HCT116 (cell line): ENCODE data around the gene SLC10A7. TPM values are rescaled to one million over a fixed set of nuclear protein-coding genes. Genes with fewer than 3 reads are reported as not detected.

Experiments used
- ATAC-seq: fragments of 200-7000 bp; cut with Tn5 transposase; 2 replicates; pipeline ENCODE4 v1.9.1; 2020; ENCODE audit warnings: mild to moderate bottlenecking, moderate library complexity
- BruUV-seq: library from RNA; stranded (reverse); fragments of 400-500 nt; replicated peaks from 2 replicates; lab custom pipeline; 2021; lab: Mats Ljungman, UMichigan
- CTCF ChIA-PET: fragments of 300-600 bp; sonication (Branson Sonifier 250); formaldehyde crosslinking; loops from one replicate; lab custom pipeline; 2021; ENCODE audit warnings: antibody characterized with exemption; lab: Charles Lee
- POLR2A ChIA-PET: fragments of 300-600, 350-600 bp; sonication (Branson Sonifier 250); formaldehyde crosslinking; loops from one replicate; lab custom pipeline; 2021; ENCODE audit warnings: antibody characterized with exemption; lab: Charles Lee
- RAD21 ChIA-PET, 2 experiments: fragments of 300-600 bp; sonication (Branson Sonifier 250); formaldehyde crosslinking; loops; one replicate each; lab custom pipeline; 2023; ENCODE audit warnings: low total read pairs in 2 of 2; ENCODE audit not compliant: uncharacterized antibody in 2 of 2, unreplicated experiment in 2 of 2, low non-redundant PET in 1 of 2; lab: Charles Lee
- DNase-seq: peaks from one replicate; pipeline ENCODE4 v3.0.0-alpha.2; 2010; ENCODE audit warnings: low read depth, low spot score
- H2AFZ ChIP-seq: fragments of 200-600 bp; shearing (Covaris generic), sonication (generic); 2 replicates; pipeline ENCODE4 v1.6.1; 2017; ENCODE audit warnings: low read depth, mixed run types, mixed read lengths, antibody characterized with exemption, low read length; ENCODE audit not compliant: poor library complexity, severe bottlenecking
- H3K27ac ChIP-seq: 2 replicates; pipeline ENCODE4 v1.5.1; 2012; ENCODE audit warnings: low read depth, low read length
- H3K27me3 ChIP-seq: fragments of 200-600 bp; sonication (generic); 2 replicates; pipeline ENCODE4 v1.6.1; 2016; ENCODE audit warnings: mixed run types, low read length, mixed read lengths; ENCODE audit not compliant: insufficient read depth
- H3K36me3 ChIP-seq, 2 experiments: fragments of 200-500 bp in 1 of 2; fragments of 200-600 bp in 1 of 2; sonication (Bioruptor generic) in 1 of 2; sonication (generic) in 1 of 2; 2 replicates each; pipeline versions ENCODE4 v1.5.1 to v1.6.1; 2014 to 2016; ENCODE audit warnings: low read length in 2 of 2, inconsistent platforms in 1 of 2, mixed read lengths in 1 of 2, mixed run types in 1 of 2; ENCODE audit not compliant: insufficient read depth in 2 of 2, control insufficient read depth in 1 of 2
- H3K4me1 ChIP-seq, 2 experiments: fragments of 200-600 bp in 1 of 2; sonication (generic) in 1 of 2; 2 replicates each; pipeline versions ENCODE4 v1.5.1 to v1.6.1; 2012 to 2017; ENCODE audit warnings: low read length in 2 of 2, inconsistent platforms in 1 of 2, mild to moderate bottlenecking in 1 of 2, mixed read lengths in 1 of 2, mixed run types in 1 of 2, moderate library complexity in 1 of 2; ENCODE audit not compliant: insufficient read depth in 2 of 2, control insufficient read depth in 1 of 2
- H3K4me2 ChIP-seq: fragments of 200-600 bp; sonication (generic); 2 replicates; pipeline ENCODE4 v1.6.1; 2017; ENCODE audit warnings: mixed run types, low read length, mixed read lengths
- H3K4me3 ChIP-seq, 2 experiments: fragments of 200-600 bp in 1 of 2; sonication (generic) in 1 of 2; replicated peaks in 1 of 2; 2 replicates each; pipeline ENCODE4 v1.5.1; 2011 to 2016; ENCODE audit warnings: low read length in 2 of 2, control low read depth in 1 of 2, low read depth in 1 of 2, mild to moderate bottlenecking in 1 of 2, mixed read lengths in 1 of 2, mixed run types in 1 of 2
- H3K79me2 ChIP-seq: fragments of 200-600 bp; sonication (generic); 2 replicates; pipeline ENCODE4 v1.6.1; 2017; ENCODE audit warnings: mild to moderate bottlenecking, mixed run types, low read length, moderate library complexity, mixed read lengths; ENCODE audit not compliant: insufficient read depth
- H3K9ac ChIP-seq: fragments of 200-600 bp; sonication (generic); 2 replicates; pipeline ENCODE4 v1.6.1; 2016; ENCODE audit warnings: low read length, mixed read lengths
- H3K9me2 ChIP-seq: fragments of 200-600 bp; sonication (generic), shearing (Covaris generic); 2 replicates; pipeline ENCODE4 v1.6.1; 2017; ENCODE audit warnings: mixed run types, mild to moderate bottlenecking, moderate library complexity; ENCODE audit not compliant: insufficient read depth
- H3K9me3 ChIP-seq, 2 experiments: fragments of 200-500 bp in 1 of 2; fragments of 200-600 bp in 1 of 2; sonication (Bioruptor generic) in 1 of 2; sonication (generic) in 1 of 2; 2 replicates each; pipeline ENCODE4 v1.6.1; 2014 to 2017; ENCODE audit warnings: low read length in 2 of 2, mixed read lengths in 2 of 2, inconsistent platforms in 1 of 2, low read depth in 1 of 2, mild to moderate bottlenecking in 1 of 2, mixed run types in 1 of 2, moderate library complexity in 1 of 2; ENCODE audit not compliant: control insufficient read depth in 1 of 2, insufficient read depth in 1 of 2
- H4K20me1 ChIP-seq: fragments of 200-600 bp; sonication (generic), shearing (Covaris generic); 2 replicates; pipeline ENCODE4 v1.6.1; 2017; ENCODE audit warnings: mixed run types, mild to moderate bottlenecking, moderate library complexity; ENCODE audit not compliant: insufficient read depth
- CEBPB ChIP-seq: IDR thresholded peaks from 2 replicates; pipeline ENCODE4 v1.6.1; 2012; ENCODE audit warnings: low read depth
- CTCF ChIP-seq, 3 experiments: fragments of 200-600 bp in 1 of 3; sonication (generic) in 1 of 3; IDR thresholded peaks in 2 of 3; conservative IDR thresholded peaks in 1 of 3; 2 replicates each; pipeline ENCODE4 v1.5.1; 2012 to 2017; ENCODE audit warnings: low read depth in 2 of 3, low read length in 2 of 3, antibody characterized with exemption in 1 of 3, borderline replicate concordance in 1 of 3, control low read depth in 1 of 3, mild to moderate bottlenecking in 1 of 3, mixed read lengths in 1 of 3, mixed run types in 1 of 3, moderate library complexity in 1 of 3; ENCODE audit not compliant: insufficient read depth in 1 of 3
- EZH2phosphoT487 ChIP-seq: fragments of 200-600 bp; IDR thresholded peaks from 2 replicates; pipeline ENCODE4 v1.6.1; 2018; ENCODE audit warnings: antibody characterized with exemption, borderline replicate concordance
- POLR2AphosphoS5 ChIP-seq: IDR thresholded peaks from 2 replicates; pipeline ENCODE4 v1.6.1; 2011; ENCODE audit warnings: mild to moderate bottlenecking, low read depth, low read length, moderate library complexity
- TCF7L2 ChIP-seq: IDR thresholded peaks from 2 replicates; pipeline ENCODE4 v1.7.0; 2011; ENCODE audit warnings: borderline replicate concordance, inconsistent platforms; ENCODE audit not compliant: insufficient read depth, insufficient read length; ENCODE audit errors: extremely low read depth
- intact Hi-C: fragments of 100-400 bp; cut with micrococcal nuclease; formaldehyde crosslinking; loops from 2 replicates; pipeline ENCODE4 v1.10.0; 2022
- total RNA-seq: library from RNA; stranded (reverse); gene quantifications from one replicate; pipeline ENCODE4 v1.2.1, GENCODE V29; 2021; ENCODE audit not compliant: unreplicated experiment
- TF ChIP-seq, protein P1 (sequence below): IDR thresholded peaks from 2 replicates; pipeline ENCODE4 v1.6.1; 2012

SLC10A7 gene
- total RNA-seq, 1 experiment from 2014 or later = 5.5 TPM

DNA sequence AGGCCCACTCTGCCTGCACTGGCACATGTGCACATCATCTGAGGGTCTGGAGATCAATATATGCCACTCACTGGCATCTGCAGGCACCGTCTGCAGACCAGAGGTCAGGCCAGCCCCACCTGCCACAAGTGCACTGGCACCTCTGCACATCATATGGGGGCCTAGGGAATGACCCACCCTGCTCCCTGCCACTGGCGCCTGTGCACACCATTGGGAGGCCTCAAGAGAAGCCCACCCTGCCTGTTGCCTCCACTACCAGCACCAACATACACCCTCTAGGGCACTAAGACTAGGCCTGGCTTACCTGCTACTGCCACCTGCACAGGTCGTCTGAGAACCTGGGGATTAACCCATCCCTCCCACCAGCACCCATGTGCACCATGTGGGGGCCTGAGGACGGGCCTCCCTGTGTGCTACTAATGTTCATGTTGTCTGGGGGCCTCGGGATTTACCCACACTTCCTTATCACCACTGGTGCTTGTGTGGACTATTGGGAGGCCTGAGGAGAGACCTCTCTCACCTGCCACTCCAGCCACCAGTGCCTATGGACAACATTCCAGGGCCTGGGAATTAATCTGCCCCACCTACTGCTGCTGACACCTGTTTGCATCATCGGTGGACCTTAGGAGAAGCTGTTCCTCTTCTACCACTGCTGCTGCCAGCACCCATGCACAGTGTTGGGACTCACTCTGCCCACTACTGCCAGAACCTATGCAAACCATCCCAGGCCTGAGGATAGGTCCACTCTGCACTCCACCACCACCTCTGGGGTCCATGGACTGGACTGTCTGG is 193.7 kb downstream of the SLC10A7 start:
- no peaks in the 10 kb centered on the region for H3K27me3 ChIP-seq
- H3K4me3 ChIP-seq = no peak overlapping the region
- H3K4me1 ChIP-seq = peaks cover 7 to 31% of the 10 kb centered on the region in 2 experiments; a peak in 3 of 4 replicates
- H4K20me1 ChIP-seq = no peaks in the 10 kb centered on the region
- no peaks in the 10 kb centered on the region for H3K9me2 ChIP-seq
- no TSS peak for BruUV-seq
- ChIA-PET RAD21 (no interaction called here), POLR2A (no interaction called here), CTCF (interaction anchor here (0.6 kb wide), 1 partner anchor 769 kb away, joined by 3 read pairs; no protein-coding TSS in a partner anchor)
- no peak for DNase-seq
- no peaks in the 10 kb centered on the region for H3K9me3 ChIP-seq
- no peak overlapping the region for H2AFZ ChIP-seq
- TF ChIP-seq POLR2AphosphoS5 (0 out of 2 replicates have a peak, but pooled peaks have one; percentile 29), TCF7L2 (no peak), CEBPB (peak; percentile 51; the same call in 1 of the 2 replicates)
- H3K79me2 ChIP-seq = no peaks in the 10 kb centered on the region
- H3K9ac ChIP-seq = no peak overlapping the region
- H3K27ac ChIP-seq = no peak overlapping the region
- intact Hi-C loops = loop anchor here (10.0 kb wide), 1 partner anchor 373 kb away; no protein-coding TSS in a partner anchor
- ATAC-seq = peak; percentile 49; the same call in 1 of the 2 replicates
- H3K36me3 ChIP-seq = no peaks in the 10 kb centered on the region
- H3K4me2 ChIP-seq = peak overlapping the region; percentile 62

DNA sequence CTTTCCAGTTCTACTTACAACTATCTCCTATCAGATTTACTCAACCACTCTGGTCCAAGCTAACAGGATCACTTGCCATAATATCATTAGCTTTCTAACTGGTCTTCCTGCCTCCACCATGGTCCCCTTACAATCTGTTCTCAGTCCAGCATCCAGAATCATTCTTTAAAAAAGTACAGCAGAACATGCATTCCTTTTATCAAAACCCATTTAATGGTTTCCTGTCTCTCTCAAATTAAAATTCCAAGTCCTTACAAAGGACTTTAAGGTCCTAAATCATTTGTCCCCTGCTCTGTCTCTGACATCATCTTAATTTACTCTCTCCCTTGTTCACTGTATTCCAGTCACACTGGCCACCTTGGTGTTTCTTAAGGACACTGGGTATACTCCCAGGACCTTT is 202.8 kb downstream of the SLC10A7 start:
- ChIA-PET RAD21 (no interaction called here), CTCF (no interaction called here), POLR2A (no interaction called here)
- no peak overlapping the region for H3K27ac ChIP-seq
- no peak overlapping the region for H3K9ac ChIP-seq
- BruUV-seq = no TSS peak
- H3K79me2 ChIP-seq = no peaks in the 10 kb centered on the region
- H3K9me3 ChIP-seq = no peaks in the 10 kb centered on the region
- H3K27me3 ChIP-seq = no peaks in the 10 kb centered on the region
- H3K36me3 ChIP-seq = no peaks in the 10 kb centered on the region
- H4K20me1 ChIP-seq = no peaks in the 10 kb centered on the region
- H2AFZ ChIP-seq = no peak overlapping the region
- intact Hi-C loops = no loop called here
- DNase-seq (no peak), ATAC-seq (no peak)
- H3K4me3 ChIP-seq = no peak overlapping the region
- no peaks in the 10 kb centered on the region for H3K9me2 ChIP-seq
- no peak overlapping the region for H3K4me2 ChIP-seq
- H3K4me1 ChIP-seq = no peaks in the 10 kb centered on the region
- TF ChIP-seq CTCF (IDR thresholded peaks at IDR 0.05 in 2 of 3, conservative IDR thresholded peaks at IDR 0.05 in 1 of 3; ENCODE audit: borderline replicate concordance in 1 of 3, insufficient read depth in 1 of 3, low read depth in 2 of 3, low read length in 2 of 3) (no peak), EZH2phosphoT487 (no peak)
- TF ChIP-seq, protein P1, sequence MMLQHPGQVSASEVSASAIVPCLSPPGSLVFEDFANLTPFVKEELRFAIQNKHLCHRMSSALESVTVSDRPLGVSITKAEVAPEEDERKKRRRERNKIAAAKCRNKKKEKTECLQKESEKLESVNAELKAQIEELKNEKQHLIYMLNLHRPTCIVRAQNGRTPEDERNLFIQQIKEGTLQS = no peak
- TF ChIP-seq, all 23 proteins: peak for 0
